DOHH2 (cell line): Measurements from ENCODE around the gene R3HDM4.

Experiments used
- H3F3A ChIP-seq: fragments of 200-600 bp; sonication (generic), shearing (Covaris generic); 2 replicates; pipeline ENCODE4 v1.6.0; 2016; ENCODE audit warnings: antibody characterized with exemption, mild to moderate bottlenecking; ENCODE audit not compliant: control insufficient read depth, insufficient read depth
- H3K27ac ChIP-seq: fragments of 200-600 bp; sonication (generic); 2 replicates; pipeline ENCODE4 v1.5.1; 2014; ENCODE audit warnings: low read depth, mild to moderate bottlenecking, low read length, moderate library complexity
- H3K27me3 ChIP-seq: fragments of 200-600 bp; sonication (generic); 2 replicates; pipeline ENCODE4 v1.6.1; 2014; ENCODE audit warnings: mild to moderate bottlenecking, low read length, mixed read lengths; ENCODE audit not compliant: control insufficient read depth
- H3K36me3 ChIP-seq: fragments of 200-600 bp; sonication (generic); 2 replicates; pipeline ENCODE4 v1.6.1; 2014; ENCODE audit warnings: mild to moderate bottlenecking, low read length, moderate library complexity, mixed read lengths; ENCODE audit not compliant: control insufficient read depth
- H3K4me1 ChIP-seq: fragments of 200-600 bp; sonication (generic); 2 replicates; pipeline ENCODE4 v1.6.1; 2014; ENCODE audit warnings: mild to moderate bottlenecking, low read length, mixed read lengths; ENCODE audit not compliant: control insufficient read depth
- H3K4me2 ChIP-seq: fragments of 200-600 bp; sonication (generic); 2 replicates; pipeline ENCODE4 v1.6.0; 2014; ENCODE audit warnings: mild to moderate bottlenecking, low read length, moderate library complexity
- H3K4me3 ChIP-seq: fragments of 200-600 bp; sonication (generic); 2 replicates; pipeline ENCODE4 v1.5.1; 2014; ENCODE audit warnings: mild to moderate bottlenecking, low read length, mixed read lengths
- H3K79me2 ChIP-seq: fragments of 200-600 bp; sonication (generic); 2 replicates; pipeline ENCODE4 v1.6.1; 2014; ENCODE audit warnings: mild to moderate bottlenecking, low read length, mixed read lengths; ENCODE audit not compliant: control insufficient read depth
- H3K9me2 ChIP-seq: fragments of 200-600 bp; sonication (generic); replicated peaks from 2 replicates; pipeline ENCODE4 v1.6.1; 2014; ENCODE audit warnings: mild to moderate bottlenecking, low read length, mixed read lengths; ENCODE audit not compliant: control insufficient read depth
- H3K9me3 ChIP-seq: fragments of 200-600 bp; sonication (generic); 2 replicates; pipeline ENCODE4 v1.6.1; 2014; ENCODE audit warnings: antibody characterized with exemption, low read length, mixed read lengths; ENCODE audit not compliant: control insufficient read depth, insufficient read depth
- H4K20me1 ChIP-seq: fragments of 200-600 bp; sonication (generic); 2 replicates; pipeline ENCODE4 v1.6.0; 2014; ENCODE audit warnings: low read depth, mild to moderate bottlenecking, antibody characterized with exemption, low read length, moderate library complexity; ENCODE audit not compliant: control insufficient read depth, insufficient read depth
- EZH2phosphoT487 ChIP-seq: fragments of 200-600 bp; sonication (generic); IDR thresholded peaks from 2 replicates; pipeline ENCODE4 v1.6.1; 2017; ENCODE audit warnings: borderline replicate concordance, mild to moderate bottlenecking, antibody characterized with exemption, low read length, moderate library complexity, mixed read lengths
- TF ChIP-seq, protein P1 (sequence below): fragments of 200-600 bp; sonication (generic); IDR thresholded peaks from one replicate; pipeline ENCODE4 v1.5.1; 2014; ENCODE audit warnings: antibody characterized with exemption, mild to moderate bottlenecking, low read depth, low read length; ENCODE audit not compliant: poor library complexity, severe bottlenecking

Gene R3HDM4

DNA sequence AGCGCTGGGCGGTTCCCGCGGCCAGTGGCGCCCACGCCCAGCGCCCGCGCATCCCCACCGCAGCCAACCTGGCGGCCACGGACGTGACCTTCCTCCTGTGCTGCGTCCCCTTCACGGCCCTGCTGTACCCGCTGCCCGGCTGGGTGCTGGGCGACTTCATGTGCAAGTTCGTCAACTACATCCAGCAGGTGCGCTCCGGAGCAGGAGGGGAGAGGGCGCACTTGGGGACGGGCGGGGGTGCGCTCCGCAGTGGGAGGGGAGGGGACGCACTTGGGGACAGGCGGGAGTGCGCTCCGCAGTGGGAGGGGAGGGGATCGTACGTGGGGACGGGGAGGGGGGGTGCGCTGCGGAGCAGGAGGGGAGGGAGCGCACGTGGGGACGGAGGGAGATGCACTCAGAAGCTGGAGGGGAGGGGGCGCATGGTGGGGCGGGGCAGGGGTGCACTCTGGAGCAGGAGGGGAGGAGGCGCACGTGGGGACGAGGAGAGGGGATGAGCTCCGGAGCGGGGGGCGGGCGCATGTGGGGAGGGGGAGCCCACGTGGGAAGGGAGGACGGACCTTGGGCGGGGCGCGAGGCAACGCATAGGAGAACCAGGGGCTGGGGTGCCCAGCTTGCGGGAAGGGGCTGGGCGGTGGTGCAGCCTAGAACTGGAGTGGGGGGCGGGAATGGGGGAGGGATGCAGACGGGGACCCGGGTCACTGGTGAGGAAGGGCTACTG is 5.6 kb upstream of the R3HDM4 start:
- Histone ChIP-seq H3K27me3 (peaks cover 61% of the 10 kb centered on the region), H3K9me3 (no peaks in the 10 kb centered on the region), H4K20me1 (no peaks in the 10 kb centered on the region), H3F3A (peaks cover 3% of the 10 kb centered on the region; the same call in 1 of the 2 replicates), H3K4me1 (peaks cover 35% of the 10 kb centered on the region), H3K4me2 (peak overlapping the region; percentile 51; the same call in 1 of the 2 replicates), H3K27ac (no peak overlapping the region), H3K79me2 (peaks cover under 1% of the 10 kb centered on the region), H3K4me3 (no peak overlapping the region), H3K36me3 (no peaks in the 10 kb centered on the region), H3K9me2 (no peaks in the 10 kb centered on the region)
- TF ChIP-seq, protein P1, sequence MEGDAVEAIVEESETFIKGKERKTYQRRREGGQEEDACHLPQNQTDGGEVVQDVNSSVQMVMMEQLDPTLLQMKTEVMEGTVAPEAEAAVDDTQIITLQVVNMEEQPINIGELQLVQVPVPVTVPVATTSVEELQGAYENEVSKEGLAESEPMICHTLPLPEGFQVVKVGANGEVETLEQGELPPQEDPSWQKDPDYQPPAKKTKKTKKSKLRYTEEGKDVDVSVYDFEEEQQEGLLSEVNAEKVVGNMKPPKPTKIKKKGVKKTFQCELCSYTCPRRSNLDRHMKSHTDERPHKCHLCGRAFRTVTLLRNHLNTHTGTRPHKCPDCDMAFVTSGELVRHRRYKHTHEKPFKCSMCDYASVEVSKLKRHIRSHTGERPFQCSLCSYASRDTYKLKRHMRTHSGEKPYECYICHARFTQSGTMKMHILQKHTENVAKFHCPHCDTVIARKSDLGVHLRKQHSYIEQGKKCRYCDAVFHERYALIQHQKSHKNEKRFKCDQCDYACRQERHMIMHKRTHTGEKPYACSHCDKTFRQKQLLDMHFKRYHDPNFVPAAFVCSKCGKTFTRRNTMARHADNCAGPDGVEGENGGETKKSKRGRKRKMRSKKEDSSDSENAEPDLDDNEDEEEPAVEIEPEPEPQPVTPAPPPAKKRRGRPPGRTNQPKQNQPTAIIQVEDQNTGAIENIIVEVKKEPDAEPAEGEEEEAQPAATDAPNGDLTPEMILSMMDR: no peak
- 0 out of 2 replicates have a peak, but pooled peaks have one; percentile 62 for TF ChIP-seq EZH2phosphoT487

DNA sequence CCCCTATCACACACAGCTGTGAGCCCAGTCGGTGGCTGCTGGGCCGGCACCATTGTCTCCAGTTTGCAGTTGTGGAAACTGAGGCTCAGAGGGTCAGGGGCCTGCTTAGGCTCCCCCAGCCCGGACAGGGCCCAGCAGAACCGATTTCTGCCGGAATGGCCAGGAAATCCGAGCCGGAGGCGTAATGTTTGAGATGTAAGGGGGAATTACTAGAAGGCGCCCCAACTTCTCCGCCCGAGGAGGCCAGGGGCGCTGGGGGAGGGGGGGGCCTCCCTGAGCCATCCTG is 5.1 kb upstream of the R3HDM4 start:
- Histone ChIP-seq H3K4me3 (no peak overlapping the region), H3K36me3 (no peaks in the 10 kb centered on the region), H4K20me1 (no peaks in the 10 kb centered on the region), H3K79me2 (peaks cover 6% of the 10 kb centered on the region), H3K9me2 (no peaks in the 10 kb centered on the region), H3F3A (peaks cover 3% of the 10 kb centered on the region; the same call in 1 of the 2 replicates), H3K9me3 (no peaks in the 10 kb centered on the region), H3K4me2 (peak overlapping the region; percentile 60), H3K4me1 (peaks cover 38% of the 10 kb centered on the region), H3K27me3 (peaks cover 55% of the 10 kb centered on the region), H3K27ac (no peak overlapping the region)
- no peak for TF ChIP-seq EZH2phosphoT487
- TF ChIP-seq, protein P1: no peak

DNA sequence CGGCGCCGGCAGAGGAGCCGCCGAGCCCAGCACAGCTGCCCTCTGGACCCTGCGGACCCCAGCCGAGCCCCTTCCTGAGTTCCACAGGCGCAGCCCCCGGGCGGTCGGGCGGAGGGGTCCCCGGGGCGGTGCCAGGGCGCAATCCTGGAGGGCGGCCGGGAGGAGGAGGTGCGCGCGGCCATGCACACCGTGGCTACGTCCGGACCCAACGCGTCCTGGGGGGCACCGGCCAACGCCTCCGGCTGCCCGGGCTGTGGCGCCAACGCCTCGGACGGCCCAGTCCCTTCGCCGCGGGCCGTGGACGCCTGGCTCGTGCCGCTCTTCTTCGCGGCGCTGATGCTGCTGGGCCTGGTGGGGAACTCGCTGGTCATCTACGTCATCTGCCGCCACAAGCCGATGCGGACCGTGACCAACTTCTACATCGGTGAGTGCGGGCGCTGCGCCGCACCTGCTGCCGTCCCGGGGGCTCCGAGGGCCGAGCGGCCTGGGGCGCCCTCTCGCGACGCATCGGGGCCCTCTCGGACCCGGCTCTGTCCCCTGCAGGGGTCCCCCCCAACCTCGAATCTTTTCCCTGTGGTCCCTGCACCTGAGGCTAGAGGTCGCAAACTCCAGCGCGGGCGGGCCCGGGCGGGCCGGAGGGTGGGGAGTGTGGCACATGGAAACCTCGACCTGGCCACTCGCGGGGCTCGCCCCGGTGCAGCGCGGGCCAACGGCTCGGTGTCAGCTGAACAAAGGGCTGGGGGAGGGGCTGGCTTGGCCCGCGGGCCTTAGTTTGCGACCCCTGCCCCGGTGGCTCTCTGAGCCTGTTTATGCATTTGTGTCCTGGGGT is 4.5 kb upstream of the R3HDM4 start, which contains the start of gene KISS1R:
Gene KISS1R (plus strand): TSS at position 11 of the 829 bp plus-strand sequence. CDS start 170 bp downstream, at position 181.
- H4K20me1 ChIP-seq: no peaks in the 10 kb centered on the region
- peaks cover 38% of the 10 kb centered on the region for H3K4me1 ChIP-seq
- H3K4me3 ChIP-seq: peak within 1 kb of the TSS; percentile 35
- no peak for TF ChIP-seq EZH2phosphoT487
- TF ChIP-seq, protein P1: peak; percentile 78
- no peaks in the 10 kb centered on the region for H3K36me3 ChIP-seq
- H3K4me2 ChIP-seq: peak within 1 kb of the TSS; percentile 60
- H3K79me2 ChIP-seq: peaks cover 8% of the 10 kb centered on the region
- H3K27ac ChIP-seq: no peak within 1 kb of the TSS
- peaks cover 51% of the 10 kb centered on the region for H3K27me3 ChIP-seq
- no peaks in the 10 kb centered on the region for H3K9me2 ChIP-seq
- H3F3A ChIP-seq: peaks cover 3% of the 10 kb centered on the region; the same call in 1 of the 2 replicates
- no peaks in the 10 kb centered on the region for H3K9me3 ChIP-seq
